ENCODE measurements around the gene SCN3A.

DNA sequence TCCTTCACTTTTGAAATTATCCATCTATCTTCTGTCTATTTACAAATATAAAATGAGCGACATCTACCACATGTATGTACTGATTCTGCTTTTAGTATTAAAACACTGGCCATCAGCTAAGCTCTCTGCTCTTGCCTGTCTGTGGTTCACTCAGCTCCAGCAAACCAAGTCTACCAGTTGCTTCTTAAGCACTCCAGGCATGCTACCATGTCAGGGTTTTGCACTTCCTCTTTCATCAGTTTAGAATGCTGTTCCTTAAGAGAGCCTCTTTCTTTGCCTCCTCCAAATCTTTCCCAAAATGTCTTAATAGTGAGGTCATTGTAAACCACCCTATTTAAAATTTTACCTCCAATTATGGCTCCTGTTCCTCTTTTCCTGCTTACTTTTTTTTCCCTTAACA lies 59.5 kb downstream of the SCN3A start:
- no peak for TF ChIP-seq POLR2A (IDR thresholded peaks at IDR 0.05)
- TF ChIP-seq, protein P1, sequence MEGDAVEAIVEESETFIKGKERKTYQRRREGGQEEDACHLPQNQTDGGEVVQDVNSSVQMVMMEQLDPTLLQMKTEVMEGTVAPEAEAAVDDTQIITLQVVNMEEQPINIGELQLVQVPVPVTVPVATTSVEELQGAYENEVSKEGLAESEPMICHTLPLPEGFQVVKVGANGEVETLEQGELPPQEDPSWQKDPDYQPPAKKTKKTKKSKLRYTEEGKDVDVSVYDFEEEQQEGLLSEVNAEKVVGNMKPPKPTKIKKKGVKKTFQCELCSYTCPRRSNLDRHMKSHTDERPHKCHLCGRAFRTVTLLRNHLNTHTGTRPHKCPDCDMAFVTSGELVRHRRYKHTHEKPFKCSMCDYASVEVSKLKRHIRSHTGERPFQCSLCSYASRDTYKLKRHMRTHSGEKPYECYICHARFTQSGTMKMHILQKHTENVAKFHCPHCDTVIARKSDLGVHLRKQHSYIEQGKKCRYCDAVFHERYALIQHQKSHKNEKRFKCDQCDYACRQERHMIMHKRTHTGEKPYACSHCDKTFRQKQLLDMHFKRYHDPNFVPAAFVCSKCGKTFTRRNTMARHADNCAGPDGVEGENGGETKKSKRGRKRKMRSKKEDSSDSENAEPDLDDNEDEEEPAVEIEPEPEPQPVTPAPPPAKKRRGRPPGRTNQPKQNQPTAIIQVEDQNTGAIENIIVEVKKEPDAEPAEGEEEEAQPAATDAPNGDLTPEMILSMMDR (IDR thresholded peaks at IDR 0.05): no peak
